ENCODE results near the gene STX18. TPM values are rescaled to one million over a fixed set of nuclear protein-coding genes. Genes with fewer than 3 reads are reported as not detected.
A peak's percentile ranks its signal among the peaks of the same experiment; 100 is the strongest.

STX18 gene
- total RNA-seq, 6 donors from 2014 or later, result 23.7 to 48.1 (median 29.2) TPM

DNA sequence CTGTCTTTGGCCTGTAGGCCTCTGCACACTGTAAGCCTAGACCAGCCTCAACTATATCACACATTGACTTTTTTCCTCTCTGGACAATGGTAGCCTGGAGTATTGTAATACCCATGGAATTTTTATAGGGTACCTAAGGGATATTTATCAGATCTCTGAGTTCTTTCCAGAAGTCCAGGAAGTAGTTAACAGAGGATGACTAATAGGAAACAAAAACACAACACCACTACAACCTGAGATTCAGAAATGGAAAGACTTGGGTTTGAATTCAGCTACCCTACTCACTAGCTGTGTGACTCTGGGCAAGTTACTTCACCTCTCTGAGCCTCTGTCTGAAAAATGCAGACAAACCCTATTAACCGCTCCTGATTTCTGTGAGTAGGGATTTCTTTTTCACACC lies 7.7 kb upstream of the STX18 start:
- TF ChIP-seq EP300 (IDR thresholded peaks at IDR 0.05) (no peak), POLR2AphosphoS5 (IDR thresholded peaks at IDR 0.05) (no peak), POLR2A (IDR thresholded peaks at IDR 0.05) (no peak)
- TF ChIP-seq, protein P1, sequence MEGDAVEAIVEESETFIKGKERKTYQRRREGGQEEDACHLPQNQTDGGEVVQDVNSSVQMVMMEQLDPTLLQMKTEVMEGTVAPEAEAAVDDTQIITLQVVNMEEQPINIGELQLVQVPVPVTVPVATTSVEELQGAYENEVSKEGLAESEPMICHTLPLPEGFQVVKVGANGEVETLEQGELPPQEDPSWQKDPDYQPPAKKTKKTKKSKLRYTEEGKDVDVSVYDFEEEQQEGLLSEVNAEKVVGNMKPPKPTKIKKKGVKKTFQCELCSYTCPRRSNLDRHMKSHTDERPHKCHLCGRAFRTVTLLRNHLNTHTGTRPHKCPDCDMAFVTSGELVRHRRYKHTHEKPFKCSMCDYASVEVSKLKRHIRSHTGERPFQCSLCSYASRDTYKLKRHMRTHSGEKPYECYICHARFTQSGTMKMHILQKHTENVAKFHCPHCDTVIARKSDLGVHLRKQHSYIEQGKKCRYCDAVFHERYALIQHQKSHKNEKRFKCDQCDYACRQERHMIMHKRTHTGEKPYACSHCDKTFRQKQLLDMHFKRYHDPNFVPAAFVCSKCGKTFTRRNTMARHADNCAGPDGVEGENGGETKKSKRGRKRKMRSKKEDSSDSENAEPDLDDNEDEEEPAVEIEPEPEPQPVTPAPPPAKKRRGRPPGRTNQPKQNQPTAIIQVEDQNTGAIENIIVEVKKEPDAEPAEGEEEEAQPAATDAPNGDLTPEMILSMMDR (IDR thresholded peaks at IDR 0.05), result no peak
- DNase-seq (no peak), ATAC-seq (ENCODE audit: low FRiP score in 2 of 2) (no peak)
- Histone ChIP-seq H3K4me1 (no peaks in the 10 kb centered on the region), H3K9me3 (no peaks in the 10 kb centered on the region), H3K36me3 (peaks cover 0 to 24% (median 7%) of the 10 kb centered on the region in 4 donors), H3K27me3 (no peaks in the 10 kb centered on the region), H3K27ac (no peak overlapping the region), H3K4me3 (no peak overlapping the region)
- 92 to 100% methylated on average over 1 of the region's 1 CpG for WGBS, 2 donors

DNA sequence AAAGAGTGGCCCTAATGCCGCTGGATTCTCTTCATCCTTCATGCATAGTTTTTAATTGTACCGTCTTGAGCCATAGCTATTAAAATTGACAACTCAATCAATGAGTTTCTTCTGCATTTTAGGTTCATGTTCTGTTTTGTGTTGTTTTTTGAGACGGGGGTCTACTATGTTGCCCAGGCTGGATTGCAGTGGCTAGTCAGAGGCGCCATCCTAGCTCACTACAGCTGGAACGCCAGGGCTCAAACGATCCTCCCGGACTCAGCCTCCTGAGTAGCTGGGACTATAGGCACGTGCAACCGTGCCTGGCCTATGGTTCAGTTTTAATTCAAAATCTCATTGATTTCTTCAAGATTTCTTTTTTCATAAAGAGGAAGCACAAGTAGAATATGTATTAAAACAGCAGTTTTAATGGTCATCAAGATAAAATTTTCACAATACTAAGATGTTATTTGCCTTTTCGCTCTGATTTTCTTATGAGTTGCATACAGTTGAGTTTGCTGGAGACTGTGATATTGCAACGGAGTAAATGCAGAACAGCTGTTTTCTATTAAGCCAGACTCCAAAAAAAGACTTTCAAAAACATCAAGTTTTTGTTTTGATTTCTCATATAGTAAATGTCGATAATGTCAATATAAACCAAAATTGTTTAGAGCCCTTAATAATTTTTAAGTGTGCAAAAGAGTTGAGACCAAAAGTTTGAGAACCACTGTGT lies 1.1 kb upstream of the STX18 start:
- Histone ChIP-seq H3K4me3 (peak overlapping the region; percentile 71 to 81 (median 74)), H3K36me3 (peaks cover 0 to 15% (median 3%) of the 10 kb centered on the region in 4 donors), H3K27ac (peak overlapping the region in 1 of 4 donors; percentile 90), H3K9me3 (no peaks in the 10 kb centered on the region), H3K27me3 (no peaks in the 10 kb centered on the region), H3K4me1 (peaks cover 23 to 27% (median 25%) of the 10 kb centered on the region in 4 donors)
- DNase-seq (no peak), ATAC-seq (ENCODE audit: low FRiP score in 2 of 2) (no peak)
- WGBS, 2 donors, result 24 to 28% methylated on average over 12 of the region's 12 CpGs
- TF ChIP-seq, protein P1 (IDR thresholded peaks at IDR 0.05), result no peak
- TF ChIP-seq POLR2A (IDR thresholded peaks at IDR 0.05), result no peak
- no peak for TF ChIP-seq POLR2AphosphoS5 (IDR thresholded peaks at IDR 0.05)
- no peak for TF ChIP-seq EP300 (IDR thresholded peaks at IDR 0.05)

DNA sequence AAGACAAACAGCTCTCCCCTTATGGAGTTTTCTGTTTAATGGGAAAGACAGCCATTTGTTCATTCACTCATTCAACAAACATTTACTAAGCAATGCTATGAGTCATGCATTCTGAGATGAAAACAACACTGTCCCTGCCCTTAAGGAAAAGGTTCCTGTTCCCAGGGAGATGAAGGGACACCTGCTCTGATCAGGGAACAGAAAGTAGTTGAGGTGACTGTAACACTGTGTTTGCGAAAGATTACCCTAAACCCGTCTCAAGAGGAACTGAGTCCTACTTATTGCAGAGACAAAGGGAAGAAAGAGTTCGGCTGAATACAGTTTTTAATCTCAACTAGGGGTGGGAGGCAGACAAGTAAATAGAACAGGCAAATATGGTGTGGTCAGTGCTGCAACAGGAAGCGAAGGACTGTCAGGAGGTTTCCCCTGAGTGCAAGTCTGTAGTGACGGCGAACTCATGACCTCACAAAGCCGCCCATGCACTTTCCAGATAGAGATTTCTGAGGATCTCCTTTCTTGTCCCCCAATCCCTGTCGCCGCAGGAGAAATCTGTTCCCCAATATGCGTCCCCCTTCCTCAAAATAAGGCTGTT lies 712 bp downstream of the STX18 start:
- H3K36me3 ChIP-seq, result peaks cover 0 to 6% (median 0%) of the 10 kb centered on the region in 4 donors
- H3K4me1 ChIP-seq, result peaks cover 23 to 29% (median 25%) of the 10 kb centered on the region in 4 donors
- ATAC-seq (ENCODE audit: low FRiP score in 2 of 2) (peak; percentile 77 to 80), DNase-seq (peak in 1 of 2 donors; percentile 55)
- peak overlapping the region; percentile 74 to 90 (median 88) for H3K27ac ChIP-seq
- no peaks in the 10 kb centered on the region for H3K9me3 ChIP-seq
- 4% methylated on average over 10 of the region's 10 CpGs for WGBS, 2 donors
- H3K27me3 ChIP-seq, result no peaks in the 10 kb centered on the region
- H3K4me3 ChIP-seq, result peak overlapping the region; percentile 71 to 81 (median 74)
- TF ChIP-seq, protein P1 (IDR thresholded peaks at IDR 0.05), result no peak
- TF ChIP-seq POLR2A (IDR thresholded peaks at IDR 0.05), result peak in 1 of 4 donors; percentile 1

DNA sequence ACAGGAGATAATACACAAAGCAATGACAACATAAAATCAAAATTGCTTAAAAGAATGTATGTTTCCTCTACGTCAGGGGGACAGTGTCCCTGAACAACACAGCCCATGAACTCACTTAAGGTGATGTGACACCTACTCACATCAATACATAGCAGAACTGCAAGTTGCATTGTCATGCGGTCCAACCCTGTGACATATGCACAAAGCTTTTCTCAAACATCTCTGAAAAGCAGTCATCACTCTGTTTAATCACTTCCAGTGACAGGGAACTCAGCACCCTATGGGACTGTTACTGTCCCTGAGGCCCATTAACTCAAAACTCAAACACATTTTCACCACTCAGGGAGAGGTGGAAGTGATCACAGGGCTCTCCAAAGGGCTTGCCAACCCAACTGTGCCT lies 2.4 kb downstream of the STX18 start:
- no peak for DNase-seq
- Histone ChIP-seq H3K9me3 (no peaks in the 10 kb centered on the region), H3K27ac (no peak overlapping the region), H3K4me1 (peaks cover 23 to 34% (median 25%) of the 10 kb centered on the region in 4 donors), H3K4me3 (no peak overlapping the region), H3K36me3 (no peaks in the 10 kb centered on the region), H3K27me3 (no peaks in the 10 kb centered on the region)
- WGBS, 2 donors, result 77 to 86% methylated on average over 2 of the region's 2 CpGs
- TF ChIP-seq, protein P1 (IDR thresholded peaks at IDR 0.05), result no peak
- no peak for TF ChIP-seq POLR2A (IDR thresholded peaks at IDR 0.05)
- TF ChIP-seq EP300 (IDR thresholded peaks at IDR 0.05), result no peak
- TF ChIP-seq POLR2AphosphoS5 (IDR thresholded peaks at IDR 0.05), result no peak
- ATAC-seq (ENCODE audit: low FRiP score in 2 of 2), result no peak
